HG03354 (cell line): Measurements from ENCODE around the gene SCG3.

Source experiments
- ATAC-seq: cut with Tn5 transposase; IDR thresholded peaks from one replicate; pipeline ENCODE4 v1.9.1; 2021; ENCODE audit warnings: mild to moderate bottlenecking; ENCODE audit not compliant: unreplicated experiment, poor library complexity, severe bottlenecking

The SCG3 gene

DNA sequence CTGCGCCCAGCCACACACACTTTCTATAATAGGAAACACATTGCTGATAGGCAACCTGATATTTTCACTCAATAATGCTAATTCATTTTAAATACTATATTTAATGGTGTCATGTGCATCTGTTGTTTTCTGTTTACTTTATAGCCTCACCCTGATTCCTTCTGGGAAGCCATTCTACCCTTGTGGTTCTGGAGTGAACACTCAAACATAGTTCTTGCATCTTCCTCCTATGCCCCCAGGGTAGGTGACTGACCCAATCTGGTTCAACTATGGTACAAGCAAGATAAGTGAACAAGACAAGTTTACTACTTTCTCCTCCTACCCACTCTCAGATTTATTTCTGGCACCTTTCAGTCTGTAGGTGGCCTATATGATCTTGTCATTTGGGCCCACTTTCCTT, 4.3 kb upstream of the SCG3 start:
- ATAC-seq, result no peak

DNA sequence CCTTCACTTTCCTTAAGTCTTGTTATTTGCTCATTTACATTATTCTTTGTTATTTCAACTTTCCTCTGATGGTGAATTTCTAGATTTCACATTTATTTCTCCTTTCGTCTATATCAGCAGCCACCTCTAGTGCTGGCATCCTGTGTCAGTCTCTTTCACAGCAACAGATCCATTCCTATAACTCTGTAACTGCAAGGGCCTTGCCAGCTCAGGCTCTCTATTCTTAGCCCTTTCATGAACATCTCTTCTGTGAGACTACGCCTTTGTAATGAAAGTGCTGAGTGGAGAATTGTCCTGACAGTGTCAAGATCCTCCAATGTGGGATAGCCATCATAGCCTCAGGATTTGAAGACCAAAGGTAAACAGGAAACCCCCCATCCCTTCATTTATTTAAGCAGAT, 3.9 kb upstream of the SCG3 start:
- no peak for ATAC-seq

DNA sequence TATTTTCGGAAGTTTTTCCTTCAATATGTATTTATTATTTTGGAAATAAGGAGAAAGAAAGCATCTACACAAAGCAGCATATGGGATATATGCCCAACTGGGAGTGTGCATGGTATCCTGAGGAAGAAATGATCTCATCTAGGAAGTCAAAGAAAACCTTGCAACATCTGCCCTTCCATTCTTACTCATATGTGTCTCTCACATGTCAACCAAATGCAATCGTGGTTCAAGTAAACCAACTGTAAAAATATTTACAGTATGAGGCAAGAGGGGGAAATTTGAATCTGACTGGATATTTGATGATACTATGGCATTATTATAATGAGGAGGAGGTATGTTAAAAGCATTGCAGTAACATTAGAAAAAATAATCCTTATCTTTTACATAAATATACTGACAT, 3.2 kb upstream of the SCG3 start:
- no peak for ATAC-seq

DNA sequence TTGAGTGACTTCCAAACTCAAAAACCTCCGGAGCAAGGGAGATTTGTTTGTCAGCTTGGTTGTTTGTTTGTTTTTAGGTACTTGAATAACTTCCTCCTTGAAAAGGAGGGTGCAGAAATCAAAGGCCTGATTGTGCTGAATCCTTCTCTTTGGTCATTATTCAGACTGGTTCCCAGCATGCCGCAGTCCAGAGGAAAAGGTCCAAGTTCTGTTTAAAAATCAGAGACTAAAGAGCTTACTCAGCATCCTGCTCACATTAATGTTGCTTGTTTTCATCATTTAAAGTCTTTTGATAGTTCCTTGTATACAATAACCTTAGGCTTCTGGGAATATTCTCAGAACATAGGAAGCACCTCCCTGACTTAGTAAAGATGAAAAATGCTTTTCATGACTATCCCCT, 982 bp upstream of the SCG3 start:
- ATAC-seq, result no peak

DNA sequence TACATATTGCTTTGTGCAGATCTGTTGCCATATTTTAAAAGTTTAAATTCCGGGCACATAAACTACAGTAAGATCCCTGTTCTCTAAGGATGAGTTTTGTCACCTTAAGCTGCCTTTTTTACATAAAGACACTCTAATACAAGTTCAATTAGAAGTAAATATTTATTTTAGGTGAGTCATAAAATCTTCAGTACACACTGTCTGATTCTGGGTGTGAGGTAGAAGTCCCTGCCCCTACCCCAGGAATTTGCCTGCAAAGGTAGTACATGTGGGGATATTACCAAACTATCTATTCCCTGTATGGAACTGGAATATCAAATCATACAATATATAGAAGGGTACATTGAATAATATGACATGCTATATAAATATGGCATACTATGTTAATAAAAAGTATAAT, 6.3 kb downstream of the SCG3 start:
- ATAC-seq, result no peak

DNA sequence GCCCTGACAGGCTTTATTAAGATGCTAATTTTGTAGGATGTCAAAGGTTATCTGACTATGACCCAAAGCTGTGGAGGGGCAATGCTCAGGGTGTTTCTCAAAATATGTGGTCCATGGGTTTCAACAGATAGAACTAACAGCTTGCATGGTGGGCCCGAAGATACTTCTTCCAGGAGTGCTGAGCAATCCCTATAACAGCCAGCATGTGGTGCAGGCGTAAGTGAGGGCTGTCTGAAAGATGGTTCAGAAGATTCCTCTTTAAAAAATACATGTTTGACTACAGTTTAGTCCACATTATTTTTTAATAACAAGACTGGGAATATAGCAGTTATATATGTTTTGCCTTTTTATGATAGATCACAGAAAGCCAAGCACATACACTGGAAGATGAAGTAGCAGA, 7.6 kb downstream of the SCG3 start:
- ATAC-seq, result no peak

DNA sequence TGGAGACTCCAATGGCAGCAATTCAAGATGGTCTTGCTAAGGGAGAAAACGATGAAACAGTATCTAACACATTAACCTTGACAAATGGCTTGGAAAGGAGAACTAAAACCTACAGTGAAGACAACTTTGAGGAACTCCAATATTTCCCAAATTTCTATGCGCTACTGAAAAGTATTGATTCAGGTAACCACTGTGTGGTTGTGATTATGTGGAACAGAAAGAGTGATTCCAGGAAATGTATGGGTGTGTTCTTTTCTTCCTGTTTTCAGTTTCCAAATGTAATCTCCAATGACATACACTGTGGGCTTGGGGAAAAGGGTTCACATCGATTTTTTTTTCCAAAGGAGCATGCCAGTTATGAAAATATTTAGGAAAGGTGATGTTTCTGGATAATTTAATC, 10.9 kb downstream of the SCG3 start:
- ATAC-seq, result no peak

DNA sequence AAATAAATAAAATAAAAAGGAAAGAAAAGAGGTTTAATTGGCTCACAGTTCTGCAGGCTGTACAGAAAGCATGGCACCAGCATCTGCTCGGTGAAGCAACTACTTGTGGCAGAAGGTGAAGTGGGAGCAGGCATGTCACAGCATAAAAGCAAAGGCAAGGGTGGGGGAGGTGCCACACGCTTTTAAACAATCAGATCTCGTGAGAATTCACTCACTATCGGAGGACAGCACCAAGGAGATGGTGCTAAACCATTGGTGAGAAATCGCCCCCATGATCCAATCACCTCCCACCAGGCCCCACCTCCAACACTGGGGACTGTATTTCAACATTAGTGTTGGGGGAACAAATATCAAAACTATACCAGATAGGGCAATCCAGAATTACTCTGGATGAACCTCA, 15.3 kb downstream of the SCG3 start:
- ATAC-seq, result no peak

DNA sequence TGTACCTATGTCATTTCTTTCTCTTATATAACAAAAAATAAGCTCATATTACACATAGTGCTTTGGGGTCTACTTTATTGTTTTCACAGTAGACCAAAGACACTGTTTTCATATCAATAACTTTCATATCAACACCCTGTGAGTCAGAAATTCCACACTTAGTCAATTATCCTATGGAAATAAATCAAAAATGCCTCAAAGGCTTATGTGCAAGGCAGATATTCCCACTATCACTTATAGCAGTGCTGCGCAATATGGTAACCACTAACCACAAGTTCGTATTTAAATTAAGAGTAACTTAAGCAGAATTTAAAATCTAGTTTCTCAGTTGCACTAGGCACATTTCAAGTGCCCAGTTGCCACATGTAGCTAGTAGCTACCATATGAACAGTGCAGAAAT, 15.9 kb downstream of the SCG3 start:
- ATAC-seq, result no peak

DNA sequence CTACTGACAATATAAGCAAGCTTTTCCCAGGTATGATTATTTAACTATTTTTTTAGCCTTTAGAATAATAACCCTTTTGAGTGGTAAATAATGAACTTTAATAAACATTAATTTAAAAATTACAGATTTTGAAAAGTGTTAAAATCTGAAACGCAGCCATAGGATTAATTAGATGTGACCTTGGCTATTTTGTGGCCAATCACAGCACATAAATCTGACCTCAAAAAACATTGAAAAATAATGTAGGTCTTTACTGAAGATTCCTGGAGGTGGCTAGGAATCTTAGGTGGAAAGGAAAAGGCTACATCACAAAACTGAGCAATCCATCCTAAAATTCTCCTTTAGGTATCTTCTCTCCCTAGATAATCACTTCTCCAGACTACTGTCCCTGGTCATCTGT, 18.1 kb downstream of the SCG3 start:
- ATAC-seq, result no peak

DNA sequence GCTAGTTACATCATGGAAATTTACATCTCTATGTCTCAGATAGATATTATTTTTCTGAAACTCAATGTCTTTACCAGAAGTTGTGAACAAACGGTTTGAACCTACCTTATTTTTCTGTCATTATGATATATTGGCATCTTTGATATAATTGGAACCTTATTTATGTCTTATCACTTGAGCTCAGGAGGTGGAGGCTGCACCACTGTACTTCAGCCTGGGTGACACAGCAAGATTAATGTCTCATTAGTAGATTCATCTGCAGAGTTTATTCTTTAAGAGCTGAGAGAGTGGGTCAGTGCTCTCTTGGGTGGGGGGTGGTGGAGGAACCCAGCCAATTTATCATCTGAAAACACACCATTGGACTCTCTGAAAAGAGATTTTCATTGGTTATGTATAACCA, 21.4 kb downstream of the SCG3 start:
- no peak for ATAC-seq

DNA sequence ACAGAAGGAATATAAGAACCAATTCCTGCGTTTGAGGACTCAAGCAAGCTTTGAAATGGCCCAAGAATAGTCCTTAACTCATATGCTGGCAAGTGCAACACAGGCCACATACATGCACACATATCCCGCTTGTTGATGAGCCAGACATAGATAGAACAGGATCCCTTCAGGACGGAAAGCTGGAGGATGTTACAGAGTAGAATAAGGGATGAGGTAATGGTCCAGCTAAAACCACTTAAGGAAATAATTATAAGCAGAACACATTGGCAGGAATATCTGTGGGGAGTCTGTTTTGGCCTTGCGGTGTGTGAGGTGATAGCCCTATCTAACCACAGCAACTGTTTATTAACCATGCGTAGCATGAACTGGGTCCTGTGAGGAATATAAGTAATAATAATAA, 25.0 kb downstream of the SCG3 start:
- ATAC-seq, result no peak

DNA sequence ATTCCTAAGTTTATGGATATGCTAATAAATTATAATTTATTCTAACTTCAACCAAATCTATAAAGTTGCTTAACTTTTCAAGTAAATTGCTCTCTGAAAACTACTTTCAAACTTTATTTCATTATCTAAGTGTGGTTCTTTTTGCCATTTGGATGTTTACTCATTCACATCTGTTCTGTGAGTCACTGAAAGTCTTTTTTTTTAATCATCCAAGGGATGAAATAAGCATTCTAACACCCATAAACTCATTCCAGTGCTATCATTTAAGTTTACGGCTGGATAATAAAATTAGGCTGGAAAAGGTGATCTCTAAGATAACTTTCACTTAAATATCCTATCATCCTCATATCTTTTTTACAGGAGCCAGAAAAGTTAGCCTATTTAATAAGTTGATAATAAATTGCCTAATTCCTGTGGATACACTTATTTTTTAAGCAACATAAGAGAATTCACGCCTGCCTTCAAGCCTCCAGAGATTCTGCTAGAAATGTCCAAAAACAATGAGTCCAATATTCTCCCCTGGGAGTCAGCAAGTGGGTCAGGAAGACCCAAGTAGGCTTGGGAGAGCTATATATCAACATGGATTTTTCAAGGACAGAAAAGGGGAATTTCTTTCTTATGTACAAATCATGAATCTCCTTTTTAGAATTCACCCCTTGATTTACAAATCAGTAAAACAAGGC, 25.8 kb downstream of the SCG3 start:
- no peak for ATAC-seq

DNA sequence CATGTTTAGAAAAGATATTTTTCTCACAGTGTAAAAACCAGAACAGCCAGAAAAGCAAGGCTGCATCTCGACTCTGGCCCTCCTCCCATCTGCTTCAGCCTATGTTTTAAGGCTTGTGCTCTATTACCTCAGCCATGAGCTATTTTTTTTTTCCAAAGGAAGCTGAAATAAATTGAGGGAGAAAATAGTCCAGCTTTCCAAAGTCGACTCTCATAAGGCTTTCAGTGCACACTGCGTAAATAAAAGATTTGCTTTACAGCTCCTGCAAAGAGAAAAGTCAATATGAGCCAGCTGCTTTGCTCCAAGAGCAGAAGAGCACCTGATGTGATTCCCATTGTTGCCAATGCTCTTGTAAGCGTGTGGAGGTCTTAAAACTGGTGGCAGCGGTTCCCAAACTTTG, 26.7 kb downstream of the SCG3 start:
- ATAC-seq, result no peak

DNA sequence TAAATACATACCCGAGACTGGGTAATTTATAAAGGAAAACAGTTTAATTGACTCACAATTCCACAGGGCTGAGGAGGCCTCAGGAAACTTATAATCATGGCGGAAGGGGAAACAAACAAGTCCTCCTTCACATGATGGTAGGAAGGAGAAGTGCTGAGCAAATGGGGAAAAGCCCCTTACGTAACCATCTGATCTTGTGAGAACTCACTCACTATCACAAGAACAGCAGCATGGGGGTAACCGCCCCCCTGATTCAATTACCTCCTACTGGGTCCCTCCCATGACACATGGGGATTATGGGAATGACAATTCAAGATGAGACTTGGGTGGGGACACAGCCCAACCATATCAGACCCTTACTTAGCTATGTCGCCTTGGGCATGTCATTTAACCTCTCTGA, 27.7 kb downstream of the SCG3 start:
- ATAC-seq, result no peak

DNA sequence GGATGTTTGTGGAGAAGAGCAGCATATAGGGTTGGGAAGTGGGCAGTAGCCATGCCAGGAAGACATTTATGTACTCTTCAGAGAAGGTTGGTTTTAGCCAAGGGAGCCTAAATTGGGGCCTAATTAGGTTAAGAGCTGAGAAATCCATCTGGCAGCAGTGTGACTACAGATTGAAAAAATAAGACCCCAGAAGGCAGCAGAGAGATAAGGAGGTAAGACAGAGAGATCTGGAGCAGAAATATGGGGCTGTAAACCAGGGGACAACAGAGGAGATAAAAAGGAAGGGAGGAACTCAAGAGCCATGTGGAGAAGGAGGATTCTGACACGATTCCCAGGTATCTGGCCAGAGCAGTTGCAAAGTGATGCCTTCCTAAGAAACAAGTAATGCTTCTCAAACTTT, 32.9 kb downstream of the SCG3 start:
- ATAC-seq, result no peak

DNA sequence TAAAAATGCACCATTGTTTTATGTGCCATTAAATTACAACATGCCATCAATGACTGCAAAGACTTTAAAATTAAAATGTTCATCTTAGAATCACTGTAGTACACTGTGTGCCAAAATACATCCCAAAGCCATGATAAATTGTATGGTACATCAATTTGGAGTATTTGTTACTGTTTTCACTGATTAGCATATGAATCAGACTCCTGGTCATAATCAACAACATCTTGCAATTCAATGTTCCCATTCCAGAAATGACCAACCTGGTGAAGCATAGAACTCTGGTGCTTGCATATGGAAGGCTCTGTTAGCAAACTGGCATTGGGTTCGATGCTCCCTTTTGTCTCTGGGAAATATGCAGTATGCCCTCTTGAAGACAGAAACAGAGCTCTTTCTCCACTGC, 33.6 kb downstream of the SCG3 start:
- no peak for ATAC-seq

DNA sequence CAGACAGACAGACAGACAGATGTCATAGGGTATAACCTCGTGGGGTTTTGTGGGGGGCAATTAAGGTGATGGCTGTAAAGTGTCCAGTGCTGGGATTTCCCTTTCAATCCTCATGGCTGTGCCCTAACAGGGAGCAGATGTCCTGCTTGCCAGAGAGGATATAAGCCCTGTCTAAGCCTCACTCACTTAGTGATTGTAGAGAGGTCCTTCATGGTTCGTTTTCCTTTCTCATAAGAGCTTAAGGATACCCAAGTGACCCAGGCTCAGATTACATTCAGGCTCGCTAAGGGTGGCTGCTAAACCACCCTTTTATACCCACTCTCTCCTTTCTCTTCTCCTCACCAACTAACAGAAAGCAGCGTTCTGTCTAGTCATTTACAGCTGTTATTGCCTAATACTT, 36.9 kb downstream of the SCG3 start:
- ATAC-seq, result no peak

DNA sequence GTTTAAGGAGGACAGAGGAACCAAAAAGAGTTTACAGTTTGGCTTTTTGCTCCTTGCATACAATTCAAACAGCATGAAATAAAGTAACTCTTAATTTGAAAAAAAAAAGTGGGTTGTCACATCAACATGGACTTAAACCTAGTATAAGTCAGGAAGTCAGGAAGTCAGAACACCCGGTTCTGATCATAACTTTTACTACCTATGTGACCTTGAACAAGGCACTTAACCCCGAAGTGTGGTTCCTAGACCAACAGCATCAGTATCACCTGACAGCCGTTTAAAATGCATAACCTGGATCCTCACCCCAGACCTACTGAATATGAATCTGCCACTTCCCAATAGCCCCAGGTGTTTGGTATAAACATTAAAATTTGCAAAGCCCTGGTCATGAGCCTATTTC, 37.4 kb downstream of the SCG3 start:
- ATAC-seq, result no peak

DNA sequence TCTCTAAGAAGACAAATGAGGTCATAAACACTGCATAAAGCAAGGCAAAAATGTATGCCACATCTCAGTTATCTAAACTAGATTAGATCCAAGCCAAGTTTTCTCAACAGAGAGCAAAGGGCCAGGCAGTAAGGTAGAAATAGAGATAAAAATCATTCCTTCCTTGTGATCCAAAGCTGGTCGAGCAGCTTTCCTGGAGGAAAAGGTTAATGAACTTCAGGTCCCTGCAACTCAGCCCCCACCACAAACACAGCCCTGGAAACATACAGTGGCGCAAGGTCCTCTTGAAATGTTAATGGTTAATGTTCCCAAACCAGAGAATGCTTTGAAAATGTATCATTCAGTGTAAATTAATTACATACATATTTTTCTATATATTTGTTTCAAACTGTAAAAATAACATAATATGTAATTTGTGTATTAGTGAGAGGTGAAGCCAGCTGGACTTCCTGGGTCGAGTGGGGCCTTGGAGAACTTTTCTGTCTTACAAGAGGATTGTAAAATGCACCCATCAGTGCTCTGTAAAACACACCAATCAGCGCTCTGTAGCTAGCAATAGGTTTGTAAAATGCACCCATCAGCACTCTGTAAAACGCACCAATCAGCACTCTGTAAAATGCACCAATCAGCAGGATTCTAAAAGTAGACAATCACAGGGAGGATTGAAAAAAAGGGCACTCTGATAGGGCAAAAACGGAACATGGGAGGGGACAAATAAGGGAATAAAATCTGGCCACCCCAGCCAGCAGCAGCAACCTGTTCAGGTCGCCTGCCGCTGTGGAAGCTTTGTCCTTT, 39.1 kb downstream of the SCG3 start:
- no peak for ATAC-seq

DNA sequence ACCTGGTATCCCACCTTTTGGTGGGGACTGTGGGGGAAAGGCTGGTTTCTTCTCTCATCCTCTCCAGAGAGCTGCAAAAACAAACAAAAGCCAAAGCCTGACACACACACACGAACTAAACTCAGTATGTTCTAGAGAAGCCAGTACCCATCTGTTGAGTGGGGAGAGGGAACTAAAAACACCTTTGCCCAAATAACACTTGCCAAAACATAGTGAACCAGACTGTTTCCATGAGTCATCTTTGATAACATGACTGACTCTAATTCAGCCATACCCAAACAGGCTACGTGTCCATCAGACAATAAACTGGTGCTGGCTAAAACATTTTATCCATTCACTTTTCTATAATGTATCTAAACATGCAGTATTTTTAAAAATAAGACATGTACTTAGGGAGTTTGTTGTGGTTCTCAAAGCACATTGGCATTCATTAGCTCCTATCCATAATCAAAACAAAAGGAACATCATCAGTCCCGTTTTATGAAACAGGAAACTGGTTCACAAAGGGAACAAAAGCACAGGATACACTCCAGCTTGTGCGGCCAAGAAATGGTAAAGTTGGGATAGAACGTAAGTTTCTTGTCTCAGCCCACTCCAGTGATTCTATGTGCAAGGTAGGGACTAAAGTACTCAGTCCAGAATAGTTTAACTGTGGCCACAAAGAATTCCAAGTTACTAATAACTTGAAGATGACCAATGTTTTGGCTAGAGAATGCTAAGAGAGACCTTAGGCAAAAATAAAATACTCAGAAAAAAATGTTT, 40.1 kb downstream of the SCG3 start:
- ATAC-seq, result no peak
